BLaER1 (cell line): ENCODE results near the gene KNOP1.

Experiments used
- H3K27ac ChIP-seq: shearing (Covaris generic); formaldehyde crosslinking; 2 replicates; pipeline ENCODE4 v1.8.1; 2022
- H3K27me3 ChIP-seq: shearing (Covaris generic); formaldehyde crosslinking; 2 replicates; pipeline ENCODE4 v1.8.1; 2022
- H3K36me3 ChIP-seq: shearing (Covaris generic); formaldehyde crosslinking; 2 replicates; pipeline ENCODE4 v1.8.1; 2022
- H3K4me1 ChIP-seq: shearing (Covaris generic); formaldehyde crosslinking; 2 replicates; pipeline ENCODE4 v1.8.1; 2022
- H3K4me2 ChIP-seq: shearing (Covaris generic); formaldehyde crosslinking; 2 replicates; pipeline ENCODE4 v1.8.1; 2022
- H3K4me3 ChIP-seq: shearing (Covaris generic); formaldehyde crosslinking; 2 replicates; pipeline ENCODE4 v1.8.1; 2022
- H3K9ac ChIP-seq: shearing (Covaris generic); formaldehyde crosslinking; 2 replicates; pipeline ENCODE4 v1.8.1; 2022
- H3K9me3 ChIP-seq: shearing (Covaris generic); formaldehyde crosslinking; 2 replicates; pipeline ENCODE4 v1.8.1; 2022
- H4K20me1 ChIP-seq: shearing (Covaris generic); formaldehyde crosslinking; 2 replicates; pipeline ENCODE4 v1.8.1; 2022
- Cebpa-rat ChIP-seq: shearing (Covaris generic); IDR thresholded peaks from 2 replicates; pipeline ENCODE4 v1.8.1; 2022

Gene KNOP1

GRCh38 chr16:19698480-19699465 lies 19.3 kb downstream of the KNOP1 start:
- no peaks in the 10 kb centered on the region for H3K27me3 ChIP-seq

GRCh38 chr16:19697756-19698318 lies 20.2 kb downstream of the KNOP1 start:
- peaks cover 42% of the 10 kb centered on the region for H3K4me1 ChIP-seq
- H3K36me3 ChIP-seq: peaks cover 60% of the 10 kb centered on the region
- H3K9ac ChIP-seq: no peak overlapping the region
- no peaks in the 10 kb centered on the region for H3K27me3 ChIP-seq
- TF ChIP-seq Cebpa-rat: no peak
- H3K27ac ChIP-seq: peak overlapping the region; percentile 40
- no peak overlapping the region for H3K4me3 ChIP-seq
- H4K20me1 ChIP-seq: peaks cover 55% of the 10 kb centered on the region
- peak overlapping the region; percentile 79 for H3K4me2 ChIP-seq
- no peaks in the 10 kb centered on the region for H3K9me3 ChIP-seq

More at GRCh38 chr16:19698480-19699465, 19.3 kb downstream of the KNOP1 start:
- Histone ChIP-seq H3K4me2 (peak overlapping the region; percentile 79), H3K36me3 (peaks cover 61% of the 10 kb centered on the region), H3K27ac (peak overlapping the region; percentile 40), H4K20me1 (peaks cover 61% of the 10 kb centered on the region), H3K4me1 (peaks cover 42% of the 10 kb centered on the region), H3K9ac (peak overlapping the region; percentile 56; the same call in 1 of the 2 replicates), H3K4me3 (no peak overlapping the region), H3K9me3 (no peaks in the 10 kb centered on the region)
- TF ChIP-seq Cebpa-rat: peak; percentile 82

GRCh38 chr16:19696961-19697360 lies 21.1 kb downstream of the KNOP1 start:
- Histone ChIP-seq H3K27ac (peak overlapping the region; percentile 48), H3K9ac (no peak overlapping the region), H3K4me2 (peak overlapping the region; percentile 79)

GRCh38 chr16:19696328-19696727 lies 21.7 kb downstream of the KNOP1 start:
- no peaks in the 10 kb centered on the region for H3K27me3 ChIP-seq
- peak overlapping the region; percentile 48 for H3K27ac ChIP-seq
- 0 out of 2 replicates have a peak overlapping the region, but pooled peaks have one; percentile 7 for H3K4me3 ChIP-seq
- peak overlapping the region; percentile 46; the same call in 1 of the 2 replicates for H3K9ac ChIP-seq
- peaks cover 45% of the 10 kb centered on the region for H3K4me1 ChIP-seq
- H3K9me3 ChIP-seq: no peaks in the 10 kb centered on the region
- H3K4me2 ChIP-seq: peak overlapping the region; percentile 79
- peaks cover 56% of the 10 kb centered on the region for H3K36me3 ChIP-seq
- TF ChIP-seq Cebpa-rat: no peak
- H4K20me1 ChIP-seq: peaks cover 51% of the 10 kb centered on the region

More at GRCh38 chr16:19696961-19697360, 21.1 kb downstream of the KNOP1 start:
- peaks cover 51% of the 10 kb centered on the region for H4K20me1 ChIP-seq
- no peaks in the 10 kb centered on the region for H3K27me3 ChIP-seq
- H3K4me3 ChIP-seq: 0 out of 2 replicates have a peak overlapping the region, but pooled peaks have one; percentile 7
- H3K4me1 ChIP-seq: peaks cover 42% of the 10 kb centered on the region
- no peaks in the 10 kb centered on the region for H3K9me3 ChIP-seq
- peaks cover 56% of the 10 kb centered on the region for H3K36me3 ChIP-seq
- no peak for TF ChIP-seq Cebpa-rat

GRCh38 chr16:19694989-19695388 lies 23.0 kb downstream of the KNOP1 start:
- Histone ChIP-seq H4K20me1 (peaks cover 41% of the 10 kb centered on the region), H3K9me3 (no peaks in the 10 kb centered on the region), H3K27ac (no peak overlapping the region), H3K4me2 (no peak overlapping the region), H3K9ac (no peak overlapping the region), H3K4me1 (peaks cover 57% of the 10 kb centered on the region), H3K36me3 (peaks cover 47% of the 10 kb centered on the region), H3K27me3 (no peaks in the 10 kb centered on the region), H3K4me3 (no peak overlapping the region)
- TF ChIP-seq Cebpa-rat: no peak

- Histone ChIP-seq H4K20me1 (0 out of 2 replicates have a peak, but pooled peaks cover 6% of the 10 kb centered on the region), H3K9me3 (no peaks in the 10 kb centered on the region), H3K4me2 (no peak overlapping the region), H3K27ac (no peak overlapping the region), H3K9ac (no peak overlapping the region), H3K4me1 (peaks cover 42% of the 10 kb centered on the region), H3K27me3 (no peaks in the 10 kb centered on the region), H3K36me3 (peaks cover 31% of the 10 kb centered on the region), H3K4me3 (no peak overlapping the region)
- no peak for TF ChIP-seq Cebpa-rat
These were observed 26.8 kb downstream of the KNOP1 start for GRCh38 chr16:19691161-19691711.

GRCh38 chr16:19690196-19690595 lies 27.8 kb downstream of the KNOP1 start:
- no peak for TF ChIP-seq Cebpa-rat
- Histone ChIP-seq H3K27me3 (no peaks in the 10 kb centered on the region), H3K9ac (no peak overlapping the region; the same call in 1 of the 2 replicates), H3K4me2 (peak overlapping the region; percentile 66), H3K4me1 (peaks cover 36% of the 10 kb centered on the region), H3K36me3 (peaks cover 38% of the 10 kb centered on the region), H4K20me1 (no peaks in the 10 kb centered on the region), H3K27ac (peak overlapping the region; percentile 8; the same call in 1 of the 2 replicates), H3K9me3 (peaks cover 2% of the 10 kb centered on the region), H3K4me3 (no peak overlapping the region)

GRCh38 chr16:19689342-19689741 lies 28.7 kb downstream of the KNOP1 start:
- Histone ChIP-seq H3K36me3 (peaks cover 46% of the 10 kb centered on the region), H4K20me1 (no peaks in the 10 kb centered on the region), H3K9me3 (peaks cover 10% of the 10 kb centered on the region), H3K4me3 (no peak overlapping the region), H3K4me2 (peak overlapping the region; percentile 66), H3K4me1 (peaks cover 36% of the 10 kb centered on the region), H3K27ac (no peak overlapping the region), H3K9ac (no peak overlapping the region), H3K27me3 (no peaks in the 10 kb centered on the region)
- TF ChIP-seq Cebpa-rat: no peak

GRCh38 chr16:19688396-19689024 lies 29.5 kb downstream of the KNOP1 start:
- TF ChIP-seq Cebpa-rat: no peak
- Histone ChIP-seq H3K4me2 (peak overlapping the region; percentile 66), H4K20me1 (no peaks in the 10 kb centered on the region)

More at GRCh38 chr16:19688396-19689024, 29.5 kb downstream of the KNOP1 start:
- Histone ChIP-seq H3K9ac (no peak overlapping the region), H3K4me1 (peaks cover 36% of the 10 kb centered on the region), H3K9me3 (peaks cover 18% of the 10 kb centered on the region), H3K27ac (no peak overlapping the region), H3K36me3 (peaks cover 52% of the 10 kb centered on the region), H3K27me3 (no peaks in the 10 kb centered on the region), H3K4me3 (no peak overlapping the region)
